Measurements from ENCODE around the gene SLC2A10.
A peak's percentile ranks its signal among the peaks of the same experiment; 100 is the strongest.

Gene SLC2A10

GRCh38 chr20:46708172-46708860 is 1.1 kb upstream of the SLC2A10 start:
- no peak overlapping the region for H3K4me3 ChIP-seq (replicated peaks; ENCODE audit: low read depth, low read length)
- peak; percentile 12 for TF ChIP-seq CTCF (IDR thresholded peaks at IDR 0.05; ENCODE audit: low read depth, low read length, missing control alignments)
- DNase-seq (ENCODE audit: extremely low read depth, low read depth), result no peak

- no peak for DNase-seq (ENCODE audit: extremely low read depth, low read depth)
- no peak for TF ChIP-seq CTCF (IDR thresholded peaks at IDR 0.05; ENCODE audit: low read depth, low read length, missing control alignments)
- H3K4me3 ChIP-seq (replicated peaks; ENCODE audit: low read depth, low read length), result peak overlapping the region; percentile 72
Observed at GRCh38 chr20:46709055-46709458, 392 bp upstream of the SLC2A10 start.

- DNase-seq (ENCODE audit: extremely low read depth, low read depth), result no peak
- TF ChIP-seq CTCF (IDR thresholded peaks at IDR 0.05; ENCODE audit: low read depth, low read length, missing control alignments), result no peak
- peak overlapping the region; percentile 72 for H3K4me3 ChIP-seq (replicated peaks; ENCODE audit: low read depth, low read length)
Observed at GRCh38 chr20:46710153-46710913, 884 bp downstream of the SLC2A10 start.

- H3K4me3 ChIP-seq (replicated peaks; ENCODE audit: low read depth, low read length), result no peak overlapping the region
- no peak for TF ChIP-seq CTCF (IDR thresholded peaks at IDR 0.05; ENCODE audit: low read depth, low read length, missing control alignments)
- no peak for DNase-seq (ENCODE audit: extremely low read depth, low read depth)
Observed at GRCh38 chr20:46712056-46712636, 2.7 kb downstream of the SLC2A10 start.

- DNase-seq (ENCODE audit: extremely low read depth, low read depth), result no peak
- no peak overlapping the region for H3K4me3 ChIP-seq (replicated peaks; ENCODE audit: low read depth, low read length)
- no peak for TF ChIP-seq CTCF (IDR thresholded peaks at IDR 0.05; ENCODE audit: low read depth, low read length, missing control alignments)
Observed at GRCh38 chr20:46713957-46714834, 4.7 kb downstream of the SLC2A10 start.

- DNase-seq (ENCODE audit: extremely low read depth, low read depth), result peak; percentile 40
- TF ChIP-seq CTCF (IDR thresholded peaks at IDR 0.05; ENCODE audit: low read depth, low read length, missing control alignments), result no peak
- no peak overlapping the region for H3K4me3 ChIP-seq (replicated peaks; ENCODE audit: low read depth, low read length)
Observed at GRCh38 chr20:46715292-46715756, 5.9 kb downstream of the SLC2A10 start.
